Colonic mucosa (tissue), 4 donors: ENCODE results near the gene PTPRN2. TPM values are rescaled to one million over a fixed set of nuclear protein-coding genes. Genes with fewer than 3 reads are reported as not detected.
"Not testable (repeated sequence)": the region's sequence is repeated elsewhere in the genome, so short reads cannot be mapped to it uniquely, and the experiment has no call there.

Experiments
- DNase-seq: peaks from one replicate; pipeline ENCODE4 v3.0.0-alpha.2; 2020
- H3K27ac ChIP-seq: fragments of 200-600 bp; one replicate; pipeline ENCODE4 v1.8.0; 2021
- H3K27me3 ChIP-seq: fragments of 200-600 bp; one replicate; pipeline ENCODE4 v1.8.0; 2021
- H3K36me3 ChIP-seq: fragments of 200-600 bp; one replicate; pipeline ENCODE4 v1.8.0; 2021
- H3K4me1 ChIP-seq: fragments of 200-600 bp; one replicate; pipeline ENCODE4 v1.8.0; 2021; ENCODE audit warnings: mild to moderate bottlenecking
- H3K4me3 ChIP-seq: fragments of 200-600 bp; one replicate; pipeline ENCODE4 v1.8.0; 2021
- H3K9ac ChIP-seq, 2 donors: one replicate each; pipeline ENCODE4 v1.7.0; 2013; ENCODE audit warnings: control low read depth in 2 of 2, low read depth in 2 of 2, low read length in 2 of 2
- H3K9me3 ChIP-seq: fragments of 200-600 bp; one replicate; pipeline ENCODE4 v1.8.0; 2021
- CTCF ChIP-seq: fragments of 200-600 bp; IDR thresholded peaks from one replicate; pipeline ENCODE4 v1.8.0; 2022; ENCODE audit warnings: antibody characterized with exemption, mild to moderate bottlenecking
- intact Hi-C: fragments of 100-400 bp; cut with DNase I; formaldehyde crosslinking; loops from one replicate; pipeline ENCODE4 v1.14.1; 2022
- total RNA-seq, 2 donors: library from RNA; stranded (reverse); fragmentation: NEBNext Ultra II Directional in 1 of 2; extraction: Animal tissue kit (Norgen Biotek cat#: 25700) in 1 of 2; gene quantifications; one replicate each; pipeline ENCODE4 v1.2.1, GENCODE V29; 2021
- donor health status: healthy.
- donor health status: DM: no; HTN: no; CAD: no.
- donor health status: DM: no; HTN: no; CAD: no.

Gene PTPRN2
- total RNA-seq, 2 donors from 2014 or later = 14.7 to 21.6 TPM

GRCh38 chr7:158308001-158308400 lies 279.6 kb downstream of the PTPRN2 start:
- no peak overlapping the region for H3K9ac ChIP-seq
- TF ChIP-seq CTCF = no peak
- intact Hi-C loops = no loop called here
- no peak for DNase-seq
- H3K27ac ChIP-seq = no peak overlapping the region
- H3K4me3 ChIP-seq = no peak overlapping the region
- no peaks in the 10 kb centered on the region for H3K9me3 ChIP-seq
- no peaks in the 10 kb centered on the region for H3K27me3 ChIP-seq
- no peaks in the 10 kb centered on the region for H3K4me1 ChIP-seq
- H3K36me3 ChIP-seq = no peaks in the 10 kb centered on the region

GRCh38 chr7:158304072-158304471 lies 283.6 kb downstream of the PTPRN2 start:
- H3K27me3 ChIP-seq, H3K27ac ChIP-seq, H3K4me1 ChIP-seq, H3K9me3 ChIP-seq, DNase-seq, H3K9ac ChIP-seq, intact Hi-C loops, H3K36me3 ChIP-seq, H3K4me3 ChIP-seq: not testable (repeated sequence)

- no peak for DNase-seq
- Histone ChIP-seq H3K36me3 (no peaks in the 10 kb centered on the region), H3K27me3 (no peaks in the 10 kb centered on the region), H3K9me3 (no peaks in the 10 kb centered on the region), H3K27ac (no peak overlapping the region), H3K4me3 (no peak overlapping the region), H3K9ac (no peak overlapping the region), H3K4me1 (no peaks in the 10 kb centered on the region)
- intact Hi-C loops = no loop called here
- TF ChIP-seq CTCF = no peak
Observed at GRCh38 chr7:158303121-158303520, 284.5 kb downstream of the PTPRN2 start.

GRCh38 chr7:158302274-158303070 lies 285.2 kb downstream of the PTPRN2 start:
- Histone ChIP-seq H3K27me3 (no peaks in the 10 kb centered on the region), H3K4me3 (no peak overlapping the region), H3K9me3 (no peaks in the 10 kb centered on the region), H3K36me3 (no peaks in the 10 kb centered on the region), H3K4me1 (no peaks in the 10 kb centered on the region), H3K27ac (no peak overlapping the region), H3K9ac (no peak overlapping the region)
- DNase-seq = no peak
- TF ChIP-seq CTCF = no peak
- intact Hi-C loops = no loop called here

GRCh38 chr7:158301207-158301606 lies 286.4 kb downstream of the PTPRN2 start:
- H3K4me1 ChIP-seq = no peaks in the 10 kb centered on the region
- intact Hi-C loops = no loop called here
- H3K27me3 ChIP-seq = no peaks in the 10 kb centered on the region
- H3K9me3 ChIP-seq = no peaks in the 10 kb centered on the region
- no peak for TF ChIP-seq CTCF
- no peak for DNase-seq
- H3K27ac ChIP-seq = no peak overlapping the region
- no peak overlapping the region for H3K9ac ChIP-seq
- no peaks in the 10 kb centered on the region for H3K36me3 ChIP-seq
- no peak overlapping the region for H3K4me3 ChIP-seq

GRCh38 chr7:158300427-158300826 lies 287.2 kb downstream of the PTPRN2 start:
- intact Hi-C loops = no loop called here
- no peaks in the 10 kb centered on the region for H3K27me3 ChIP-seq
- TF ChIP-seq CTCF = no peak
- no peak overlapping the region for H3K4me3 ChIP-seq
- H3K9ac ChIP-seq = no peak overlapping the region
- DNase-seq = no peak
- no peaks in the 10 kb centered on the region for H3K36me3 ChIP-seq
- no peak overlapping the region for H3K27ac ChIP-seq
- no peaks in the 10 kb centered on the region for H3K9me3 ChIP-seq
- H3K4me1 ChIP-seq = no peaks in the 10 kb centered on the region
